Measurements from ENCODE around the gene INVS. TPM values are rescaled to one million over a fixed set of nuclear protein-coding genes. Genes with fewer than 3 reads are reported as not detected.
"Not testable (repeated sequence)": the region's sequence is repeated elsewhere in the genome, so short reads cannot be mapped to it uniquely, and the experiment has no call there.

Gene INVS
- polyA plus RNA-seq, 1 of the 3 experiments (the other 2 are of a cell fraction) = 8.1 TPM

DNA sequence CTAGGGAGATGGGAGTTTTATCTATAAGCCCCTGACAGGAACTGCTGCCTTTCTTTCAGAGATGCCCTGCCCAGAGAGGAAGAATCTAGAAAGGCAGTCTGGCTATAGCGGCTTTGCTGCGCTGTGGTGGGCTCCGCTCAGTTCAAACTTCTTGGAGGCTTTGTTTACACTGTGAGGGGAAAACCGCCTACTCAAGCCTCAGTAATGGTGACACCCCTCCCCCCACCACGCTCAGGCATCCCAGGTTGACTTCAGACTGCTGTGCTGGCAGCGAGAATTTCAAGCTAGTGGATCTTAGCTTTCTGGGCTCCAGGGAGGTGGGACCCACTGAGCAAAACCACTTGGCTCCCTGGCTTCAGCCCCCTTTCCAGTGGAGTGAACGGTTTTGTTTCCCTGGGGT is 137.9 kb downstream of the INVS start:
- H3K27me3 ChIP-seq (ENCODE audit: insufficient read depth); CTCF ChIA-PET; H3K4me1 ChIP-seq (ENCODE audit: control insufficient read depth in 1 of 2, insufficient read depth in 2 of 2, low read depth in 1 of 2, low read length in 1 of 2); POLR2A ChIA-PET; H3K4me3 ChIP-seq (ENCODE audit: low read depth in 2 of 2, low read length in 1 of 2); H3K4me2 ChIP-seq; H3F3A ChIP-seq (replicated peaks; ENCODE audit: insufficient read depth); H3K27ac ChIP-seq (ENCODE audit: low read depth in 2 of 2, low read length in 1 of 2); H3K9ac ChIP-seq; H3K79me2 ChIP-seq (ENCODE audit: insufficient read depth); DNase-seq; H3K9me2 ChIP-seq; H2AFZ ChIP-seq (ENCODE audit: low read depth); H4K20me1 ChIP-seq (ENCODE audit: insufficient read depth): not testable (repeated sequence)
- 98% methylated on average over 4 of the region's 7 CpGs for WGBS (ENCODE audit: low lambda C conversion rate)
- Histone ChIP-seq H3K36me3 (replicated peaks in 1 of 2; ENCODE audit: control insufficient read depth in 1 of 2, insufficient read depth in 2 of 2, low read length in 1 of 2) (peaks cover 2 to 57% of the 10 kb centered on the region in 2 experiments), H3K9me3 (peaks cover 12% of the 10 kb centered on the region; the same call in 1 of the 2 replicates)

DNA sequence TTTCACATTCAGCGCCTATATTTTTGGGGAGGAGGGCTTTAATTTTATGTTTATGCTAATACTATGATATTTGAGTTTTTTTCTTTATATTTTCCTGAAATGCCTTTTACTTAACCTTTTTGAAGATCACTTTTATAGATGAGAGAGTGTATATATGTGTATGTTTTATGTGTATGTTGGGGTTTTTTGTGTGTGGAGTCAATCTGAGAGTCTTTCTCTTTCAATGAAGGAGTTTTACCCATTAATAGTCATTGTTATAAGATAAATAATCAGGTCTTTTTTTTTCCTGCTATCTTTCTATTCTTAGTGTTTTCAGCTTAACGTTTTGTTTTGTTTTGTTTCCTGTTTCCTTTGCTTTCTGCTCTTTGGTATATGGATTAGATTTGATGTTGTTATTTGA is 141.5 kb downstream of the INVS start:
- H3F3A ChIP-seq (replicated peaks; ENCODE audit: insufficient read depth) = peaks cover 7% of the 10 kb centered on the region
- H3K27me3 ChIP-seq (ENCODE audit: insufficient read depth) = no peaks in the 10 kb centered on the region
- CTCF ChIA-PET = no interaction called here
- no peak overlapping the region for H3K27ac ChIP-seq (ENCODE audit: low read depth in 2 of 2, low read length in 1 of 2)
- no peaks in the 10 kb centered on the region for H4K20me1 ChIP-seq (ENCODE audit: insufficient read depth)
- WGBS (ENCODE audit: low lambda C conversion rate) = 93% methylated on average over 2 of the region's 2 CpGs
- no peak for TF ChIP-seq SIN3A (IDR thresholded peaks at IDR 0.05; ENCODE audit: borderline replicate concordance, low read depth, low read length)
- no peak for TF ChIP-seq TEAD4 (IDR thresholded peaks at IDR 0.05; ENCODE audit: borderline replicate concordance, insufficient read depth)
- TF ChIP-seq EZH2phosphoT487 (IDR thresholded peaks at IDR 0.05; ENCODE audit: borderline replicate concordance, low read depth) = no peak
- TF ChIP-seq, protein P1, sequence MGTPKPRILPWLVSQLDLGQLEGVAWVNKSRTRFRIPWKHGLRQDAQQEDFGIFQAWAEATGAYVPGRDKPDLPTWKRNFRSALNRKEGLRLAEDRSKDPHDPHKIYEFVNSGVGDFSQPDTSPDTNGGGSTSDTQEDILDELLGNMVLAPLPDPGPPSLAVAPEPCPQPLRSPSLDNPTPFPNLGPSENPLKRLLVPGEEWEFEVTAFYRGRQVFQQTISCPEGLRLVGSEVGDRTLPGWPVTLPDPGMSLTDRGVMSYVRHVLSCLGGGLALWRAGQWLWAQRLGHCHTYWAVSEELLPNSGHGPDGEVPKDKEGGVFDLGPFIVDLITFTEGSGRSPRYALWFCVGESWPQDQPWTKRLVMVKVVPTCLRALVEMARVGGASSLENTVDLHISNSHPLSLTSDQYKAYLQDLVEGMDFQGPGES (IDR thresholded peaks at IDR 0.05; ENCODE audit: low read depth, low read length) = no peak
- TF ChIP-seq, protein P2, sequence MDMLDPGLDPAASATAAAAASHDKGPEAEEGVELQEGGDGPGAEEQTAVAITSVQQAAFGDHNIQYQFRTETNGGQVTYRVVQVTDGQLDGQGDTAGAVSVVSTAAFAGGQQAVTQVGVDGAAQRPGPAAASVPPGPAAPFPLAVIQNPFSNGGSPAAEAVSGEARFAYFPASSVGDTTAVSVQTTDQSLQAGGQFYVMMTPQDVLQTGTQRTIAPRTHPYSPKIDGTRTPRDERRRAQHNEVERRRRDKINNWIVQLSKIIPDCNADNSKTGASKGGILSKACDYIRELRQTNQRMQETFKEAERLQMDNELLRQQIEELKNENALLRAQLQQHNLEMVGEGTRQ (IDR thresholded peaks at IDR 0.05; ENCODE audit: borderline replicate concordance, low read depth, low read length) = no peak
- no peak for TF ChIP-seq FOXM1 (IDR thresholded peaks at IDR 0.05; ENCODE audit: low read depth)
- no peak for TF ChIP-seq ELF1 (IDR thresholded peaks at IDR 0.05)
- TF ChIP-seq, protein P3, sequence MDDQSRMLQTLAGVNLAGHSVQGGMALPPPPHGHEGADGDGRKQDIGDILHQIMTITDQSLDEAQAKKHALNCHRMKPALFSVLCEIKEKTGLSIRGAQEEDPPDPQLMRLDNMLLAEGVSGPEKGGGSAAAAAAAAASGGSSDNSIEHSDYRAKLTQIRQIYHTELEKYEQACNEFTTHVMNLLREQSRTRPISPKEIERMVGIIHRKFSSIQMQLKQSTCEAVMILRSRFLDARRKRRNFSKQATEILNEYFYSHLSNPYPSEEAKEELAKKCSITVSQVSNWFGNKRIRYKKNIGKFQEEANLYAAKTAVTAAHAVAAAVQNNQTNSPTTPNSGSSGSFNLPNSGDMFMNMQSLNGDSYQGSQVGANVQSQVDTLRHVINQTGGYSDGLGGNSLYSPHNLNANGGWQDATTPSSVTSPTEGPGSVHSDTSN (IDR thresholded peaks at IDR 0.05) = no peak
- TF ChIP-seq, protein P4, sequence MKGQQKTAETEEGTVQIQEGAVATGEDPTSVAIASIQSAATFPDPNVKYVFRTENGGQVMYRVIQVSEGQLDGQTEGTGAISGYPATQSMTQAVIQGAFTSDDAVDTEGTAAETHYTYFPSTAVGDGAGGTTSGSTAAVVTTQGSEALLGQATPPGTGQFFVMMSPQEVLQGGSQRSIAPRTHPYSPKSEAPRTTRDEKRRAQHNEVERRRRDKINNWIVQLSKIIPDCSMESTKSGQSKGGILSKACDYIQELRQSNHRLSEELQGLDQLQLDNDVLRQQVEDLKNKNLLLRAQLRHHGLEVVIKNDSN (IDR thresholded peaks at IDR 0.05; ENCODE audit: borderline replicate concordance, low read depth) = no peak
- TF ChIP-seq RXRA (IDR thresholded peaks at IDR 0.05; ENCODE audit: borderline replicate concordance, low read depth) = no peak
- no peaks in the 10 kb centered on the region for H3K9me3 ChIP-seq
- no peak overlapping the region for H3K4me3 ChIP-seq (ENCODE audit: low read depth in 2 of 2, low read length in 1 of 2)
- no peak overlapping the region for H2AFZ ChIP-seq (ENCODE audit: low read depth)
- DNase-seq = no peak
- no peak overlapping the region for H3K9ac ChIP-seq
- H3K9me2 ChIP-seq = no peaks in the 10 kb centered on the region; the same call in 1 of the 2 replicates
- no peak overlapping the region for H3K4me2 ChIP-seq
- POLR2A ChIA-PET = no interaction called here
- peaks cover 16 to 59% of the 10 kb centered on the region in 2 experiments for H3K36me3 ChIP-seq (replicated peaks in 1 of 2; ENCODE audit: control insufficient read depth in 1 of 2, insufficient read depth in 2 of 2, low read length in 1 of 2)
- no peaks in the 10 kb centered on the region for H3K4me1 ChIP-seq (ENCODE audit: control insufficient read depth in 1 of 2, insufficient read depth in 2 of 2, low read depth in 1 of 2, low read length in 1 of 2)
- no peaks in the 10 kb centered on the region for H3K79me2 ChIP-seq (ENCODE audit: insufficient read depth)

Data from SK-N-SH (cell line).